Epithelial cell of esophagus (primary cell): Measurements from ENCODE around the gene PPP1CB.
"Not testable (repeated sequence)": the region's sequence is repeated elsewhere in the genome, so short reads cannot be mapped to it uniquely, and the experiment has no call there.

Experiments used
- DNase-seq: peaks from one replicate; pipeline ENCODE4 v3.0.0; 2010; ENCODE audit warnings: low read depth
- H3K4me3 ChIP-seq: 2 replicates; pipeline ENCODE4 v1.5.1; 2011; ENCODE audit warnings: mild to moderate bottlenecking, low read length, control low read depth
- TF ChIP-seq, protein P1 (sequence below): IDR thresholded peaks from 2 replicates; pipeline ENCODE4 v1.5.1; 2011; ENCODE audit warnings: low read depth, mild to moderate bottlenecking, low read length, control low read depth, inconsistent platforms; ENCODE audit not compliant: insufficient read depth; ENCODE audit errors: missing control alignments

The PPP1CB gene

DNA sequence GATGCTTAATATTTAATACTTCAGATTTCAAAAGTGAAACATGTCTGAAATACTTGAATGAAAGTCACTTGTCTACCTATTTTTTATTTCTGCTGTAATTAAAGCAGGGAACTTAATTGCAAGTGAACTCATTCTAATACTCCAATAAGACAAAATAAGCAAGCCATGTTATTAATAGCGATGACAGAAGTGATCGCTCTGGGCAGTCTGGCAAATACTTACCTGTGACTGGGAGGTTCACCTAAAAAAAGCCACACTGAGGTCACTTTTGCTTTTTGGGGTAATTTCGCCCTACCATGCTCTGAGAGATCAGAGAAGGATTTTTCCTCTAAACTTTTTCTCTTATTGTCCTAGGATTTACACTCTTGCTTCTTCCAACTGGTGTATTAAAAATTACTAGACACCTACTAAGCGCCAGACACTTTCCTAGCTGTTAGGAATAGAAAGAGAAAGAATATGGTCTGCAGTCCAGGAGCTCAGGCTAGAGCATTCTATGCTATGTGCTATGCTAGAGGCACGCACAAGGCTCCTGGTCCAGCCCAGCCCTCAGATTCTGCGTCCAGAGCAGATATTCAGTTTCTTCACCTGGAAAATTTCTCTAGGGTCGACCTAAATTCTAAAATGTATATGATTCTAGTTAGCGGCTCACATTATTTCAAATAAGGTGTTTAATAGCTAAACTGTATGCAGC, 26.5 kb upstream of the PPP1CB start:
- TF ChIP-seq, protein P1, sequence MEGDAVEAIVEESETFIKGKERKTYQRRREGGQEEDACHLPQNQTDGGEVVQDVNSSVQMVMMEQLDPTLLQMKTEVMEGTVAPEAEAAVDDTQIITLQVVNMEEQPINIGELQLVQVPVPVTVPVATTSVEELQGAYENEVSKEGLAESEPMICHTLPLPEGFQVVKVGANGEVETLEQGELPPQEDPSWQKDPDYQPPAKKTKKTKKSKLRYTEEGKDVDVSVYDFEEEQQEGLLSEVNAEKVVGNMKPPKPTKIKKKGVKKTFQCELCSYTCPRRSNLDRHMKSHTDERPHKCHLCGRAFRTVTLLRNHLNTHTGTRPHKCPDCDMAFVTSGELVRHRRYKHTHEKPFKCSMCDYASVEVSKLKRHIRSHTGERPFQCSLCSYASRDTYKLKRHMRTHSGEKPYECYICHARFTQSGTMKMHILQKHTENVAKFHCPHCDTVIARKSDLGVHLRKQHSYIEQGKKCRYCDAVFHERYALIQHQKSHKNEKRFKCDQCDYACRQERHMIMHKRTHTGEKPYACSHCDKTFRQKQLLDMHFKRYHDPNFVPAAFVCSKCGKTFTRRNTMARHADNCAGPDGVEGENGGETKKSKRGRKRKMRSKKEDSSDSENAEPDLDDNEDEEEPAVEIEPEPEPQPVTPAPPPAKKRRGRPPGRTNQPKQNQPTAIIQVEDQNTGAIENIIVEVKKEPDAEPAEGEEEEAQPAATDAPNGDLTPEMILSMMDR, result no peak
- no peak for DNase-seq
- H3K4me3 ChIP-seq, result no peak overlapping the region

GRCh38 chr2:28726177-28726576, 25.5 kb upstream of the PPP1CB start:
- TF ChIP-seq, protein P1, result no peak
- DNase-seq, result no peak
- no peak overlapping the region for H3K4me3 ChIP-seq

DNA sequence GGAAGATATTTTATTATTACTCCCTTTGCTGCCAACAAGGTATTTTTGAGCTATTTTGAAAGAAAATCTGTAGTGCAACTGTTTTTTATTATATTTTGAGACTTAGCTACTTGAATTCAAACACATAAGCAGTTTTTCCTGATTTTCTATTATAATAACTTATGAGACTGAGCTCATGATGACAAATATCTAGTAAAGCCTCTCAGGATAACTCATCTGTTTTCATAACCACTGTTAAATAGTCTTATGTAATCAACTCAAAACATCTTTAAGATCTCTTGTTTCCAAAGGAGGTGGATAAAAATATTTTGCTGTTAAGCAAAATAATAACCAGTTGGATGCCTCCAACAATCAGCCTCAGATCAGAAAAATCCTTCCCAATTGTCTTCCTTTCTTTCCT, 21.9 kb upstream of the PPP1CB start:
- H3K4me3 ChIP-seq, result no peak overlapping the region
- DNase-seq, result peak; percentile 67
- TF ChIP-seq, protein P1, result no peak

DNA sequence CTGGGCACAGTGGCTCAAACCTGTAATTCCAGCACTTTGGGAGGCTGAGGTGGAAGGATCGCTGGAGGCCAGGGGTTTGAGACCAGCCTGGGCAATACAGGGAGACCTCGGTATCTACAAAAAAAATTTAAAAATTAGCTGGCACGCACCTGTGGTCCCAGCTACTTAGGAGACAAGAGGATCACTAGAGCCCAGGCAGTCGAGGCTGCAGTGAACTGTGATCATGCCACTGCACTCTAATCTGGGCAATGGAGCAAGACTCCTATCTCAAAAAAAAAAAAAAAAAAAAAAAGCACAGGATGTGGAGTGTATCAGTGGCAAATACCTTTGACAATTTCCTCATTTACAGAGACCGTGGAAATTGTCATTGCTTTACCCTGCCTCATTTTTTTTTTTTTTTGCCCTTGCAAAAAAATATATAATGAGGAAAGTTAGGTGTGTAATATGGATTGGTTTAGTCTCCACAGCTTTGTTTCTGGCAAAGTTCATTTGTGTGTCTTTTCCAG, 20.9 kb upstream of the PPP1CB start:
- H3K4me3 ChIP-seq, result no peak overlapping the region
- TF ChIP-seq, protein P1, result no peak
- no peak for DNase-seq

- H3K4me3 ChIP-seq, result no peak overlapping the region
- TF ChIP-seq, protein P1, result no peak
- DNase-seq, result no peak
These were observed 16.1 kb upstream of the PPP1CB start for GRCh38 chr2:28735511-28735910.

DNA sequence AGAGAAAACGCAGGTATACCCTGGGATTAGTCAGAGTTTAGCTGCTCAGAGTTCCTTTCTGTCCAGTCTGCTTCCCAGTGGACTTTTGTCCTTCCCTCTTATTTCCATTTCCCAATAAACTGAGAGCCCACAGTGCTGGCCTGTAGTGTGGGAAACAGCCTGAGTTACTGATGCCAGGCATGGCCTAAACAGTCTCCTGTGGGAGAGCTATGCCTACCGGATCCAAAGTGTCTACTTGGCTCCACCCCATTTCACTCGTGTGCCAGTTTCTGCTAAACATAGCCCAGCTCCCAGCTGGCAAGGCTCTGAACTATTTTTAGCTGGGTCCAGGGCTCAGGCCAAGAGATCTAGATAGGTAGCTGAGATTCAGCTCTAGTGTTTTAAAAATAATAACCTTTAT, 15.6 kb upstream of the PPP1CB start:
- TF ChIP-seq, protein P1, result no peak
- no peak overlapping the region for H3K4me3 ChIP-seq
- no peak for DNase-seq

GRCh38 chr2:28737655-28738054, 14.0 kb upstream of the PPP1CB start:
- no peak overlapping the region for H3K4me3 ChIP-seq
- TF ChIP-seq, protein P1, result no peak
- DNase-seq, result no peak

GRCh38 chr2:28742619-28743018, 9.0 kb upstream of the PPP1CB start:
- not testable (repeated sequence) for H3K4me3 ChIP-seq, DNase-seq
